HG03469 (cell line): Measurements from ENCODE around the gene EEF1G.
"Not testable (repeated sequence)": the region's sequence is repeated elsewhere in the genome, so short reads cannot be mapped to it uniquely, and the experiment has no call there.

ENCODE experiments used
- ATAC-seq: cut with Tn5 transposase; IDR thresholded peaks from one replicate; pipeline ENCODE4 v1.9.1; 2021; ENCODE audit warnings: mild to moderate bottlenecking, moderate library complexity, moderate number of reproducible peaks; ENCODE audit not compliant: unreplicated experiment

The EEF1G gene

GRCh38 chr11:62556108-62556874 is 17.4 kb downstream of the EEF1G start:
- peak; percentile 27 for ATAC-seq

- no peak for ATAC-seq
Observed at GRCh38 chr11:62555464-62556107, 18.1 kb downstream of the EEF1G start.

GRCh38 chr11:62554387-62555167 is 19.1 kb downstream of the EEF1G start:
- no peak for ATAC-seq

- no peak for ATAC-seq
Observed at GRCh38 chr11:62553839-62554361, 19.8 kb downstream of the EEF1G start.

- no peak for ATAC-seq
Observed at GRCh38 chr11:62553080-62553838, 20.4 kb downstream of the EEF1G start.

- no peak for ATAC-seq
Observed at GRCh38 chr11:62552485-62553079, 21.1 kb downstream of the EEF1G start.

GRCh38 chr11:62550478-62550877 is 23.2 kb downstream of the EEF1G start:
- not testable (repeated sequence) for ATAC-seq

GRCh38 chr11:62548545-62549335 is 25.0 kb downstream of the EEF1G start:
- no peak for ATAC-seq

GRCh38 chr11:62547691-62548281 is 25.9 kb downstream of the EEF1G start:
- no peak for ATAC-seq

GRCh38 chr11:62546929-62547625 is 26.6 kb downstream of the EEF1G start:
- no peak for ATAC-seq

GRCh38 chr11:62546244-62546928 is 27.3 kb downstream of the EEF1G start, which contains the start of gene AHNAK:
TSS of gene AHNAK (minus strand) at chr11:62546806. CDS start at chr11:62536098, 10,708 bp downstream.
- no peak for ATAC-seq

GRCh38 chr11:62545437-62546243 is 28.1 kb downstream of the EEF1G start:
- no peak for ATAC-seq

GRCh38 chr11:62544581-62545436 is 28.9 kb downstream of the EEF1G start:
- ATAC-seq = no peak

GRCh38 chr11:62543680-62544444 is 29.8 kb downstream of the EEF1G start:
- ATAC-seq = no peak
